Colonic mucosa (tissue), 4 donors: ENCODE results near the gene USP10. TPM values are rescaled to one million over a fixed set of nuclear protein-coding genes. Genes with fewer than 3 reads are reported as not detected.
A peak's percentile ranks its signal among the peaks of the same experiment; 100 is the strongest.

ENCODE experiments used
- DNase-seq: peaks from one replicate; pipeline ENCODE4 v3.0.0-alpha.2; 2020
- H3K27ac ChIP-seq: fragments of 200-600 bp; one replicate; pipeline ENCODE4 v1.8.0; 2021
- H3K27me3 ChIP-seq: fragments of 200-600 bp; one replicate; pipeline ENCODE4 v1.8.0; 2021
- H3K36me3 ChIP-seq: fragments of 200-600 bp; one replicate; pipeline ENCODE4 v1.8.0; 2021
- H3K4me1 ChIP-seq: fragments of 200-600 bp; one replicate; pipeline ENCODE4 v1.8.0; 2021; ENCODE audit warnings: mild to moderate bottlenecking
- H3K4me3 ChIP-seq: fragments of 200-600 bp; one replicate; pipeline ENCODE4 v1.8.0; 2021
- H3K9ac ChIP-seq, 2 donors: one replicate each; pipeline ENCODE4 v1.7.0; 2013; ENCODE audit warnings: control low read depth in 2 of 2, low read depth in 2 of 2, low read length in 2 of 2
- H3K9me3 ChIP-seq: fragments of 200-600 bp; one replicate; pipeline ENCODE4 v1.8.0; 2021
- intact Hi-C: fragments of 100-400 bp; cut with DNase I; formaldehyde crosslinking; loops from one replicate; pipeline ENCODE4 v1.14.1; 2022
- total RNA-seq, 2 donors: library from RNA; stranded (reverse); fragmentation: NEBNext Ultra II Directional in 1 of 2; extraction: Animal tissue kit (Norgen Biotek cat#: 25700) in 1 of 2; gene quantifications; one replicate each; pipeline ENCODE4 v1.2.1, GENCODE V29; 2021
- TF ChIP-seq, protein P1 (sequence below): fragments of 200-600 bp; IDR thresholded peaks from one replicate; pipeline ENCODE4 v1.8.0; 2022; ENCODE audit warnings: antibody characterized with exemption, mild to moderate bottlenecking
- donor health status: healthy.
- donor health status: DM: no; HTN: no; CAD: no.
- donor health status: DM: no; HTN: no; CAD: no.

USP10 gene
- total RNA-seq, 2 donors from 2014 or later, result 70.0 to 88.2 TPM

DNA sequence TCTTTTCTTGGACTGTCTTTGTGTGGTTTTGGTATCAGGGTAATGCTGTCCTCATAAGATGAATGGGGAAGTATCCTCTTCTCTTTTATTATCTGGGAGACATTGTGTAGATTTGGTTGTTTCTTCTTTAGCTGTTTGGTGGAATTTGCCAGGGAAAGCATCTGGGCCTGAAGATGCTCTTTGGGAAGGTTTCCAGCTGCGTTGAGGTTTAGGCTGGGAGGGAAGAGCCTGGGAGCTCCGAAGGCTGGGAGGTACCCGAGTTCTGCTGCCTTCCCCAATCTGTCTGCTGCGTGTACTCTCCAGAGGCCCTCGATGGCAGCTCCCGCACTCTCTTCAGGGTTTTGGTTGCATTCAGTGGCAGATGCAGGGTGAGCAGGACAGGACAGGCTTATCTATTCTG is 94.4 kb downstream of the USP10 start:
- Histone ChIP-seq H3K4me3 (no peak overlapping the region), H3K27ac (peak overlapping the region; percentile 50), H3K4me1 (no peaks in the 10 kb centered on the region), H3K36me3 (no peaks in the 10 kb centered on the region), H3K27me3 (no peaks in the 10 kb centered on the region), H3K9ac (no peak overlapping the region), H3K9me3 (no peaks in the 10 kb centered on the region)
- intact Hi-C loops, result no loop called here
- DNase-seq, result no peak
- TF ChIP-seq, protein P1, sequence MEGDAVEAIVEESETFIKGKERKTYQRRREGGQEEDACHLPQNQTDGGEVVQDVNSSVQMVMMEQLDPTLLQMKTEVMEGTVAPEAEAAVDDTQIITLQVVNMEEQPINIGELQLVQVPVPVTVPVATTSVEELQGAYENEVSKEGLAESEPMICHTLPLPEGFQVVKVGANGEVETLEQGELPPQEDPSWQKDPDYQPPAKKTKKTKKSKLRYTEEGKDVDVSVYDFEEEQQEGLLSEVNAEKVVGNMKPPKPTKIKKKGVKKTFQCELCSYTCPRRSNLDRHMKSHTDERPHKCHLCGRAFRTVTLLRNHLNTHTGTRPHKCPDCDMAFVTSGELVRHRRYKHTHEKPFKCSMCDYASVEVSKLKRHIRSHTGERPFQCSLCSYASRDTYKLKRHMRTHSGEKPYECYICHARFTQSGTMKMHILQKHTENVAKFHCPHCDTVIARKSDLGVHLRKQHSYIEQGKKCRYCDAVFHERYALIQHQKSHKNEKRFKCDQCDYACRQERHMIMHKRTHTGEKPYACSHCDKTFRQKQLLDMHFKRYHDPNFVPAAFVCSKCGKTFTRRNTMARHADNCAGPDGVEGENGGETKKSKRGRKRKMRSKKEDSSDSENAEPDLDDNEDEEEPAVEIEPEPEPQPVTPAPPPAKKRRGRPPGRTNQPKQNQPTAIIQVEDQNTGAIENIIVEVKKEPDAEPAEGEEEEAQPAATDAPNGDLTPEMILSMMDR, result no peak

DNA sequence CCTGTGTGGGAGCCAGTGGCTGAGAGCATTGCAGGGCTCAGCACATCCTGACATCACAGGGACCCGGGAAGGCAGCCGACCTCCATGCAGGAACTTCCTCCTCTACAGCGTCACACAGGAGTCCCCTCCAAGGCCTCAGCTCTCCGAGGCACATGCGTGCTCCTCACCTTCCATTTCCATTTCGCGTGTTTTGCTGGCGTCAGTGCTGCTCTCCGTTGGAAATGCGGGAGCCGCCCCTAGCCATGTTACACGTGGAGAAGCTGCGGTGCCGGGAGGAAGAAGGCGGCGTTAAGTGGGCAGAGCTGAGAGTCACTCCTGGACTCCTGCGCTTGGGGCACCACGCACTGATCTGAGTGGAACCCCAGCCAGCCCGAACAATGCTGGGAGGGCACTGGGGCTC is 94.8 kb downstream of the USP10 start:
- peak overlapping the region; percentile 50 for H3K27ac ChIP-seq
- no peaks in the 10 kb centered on the region for H3K27me3 ChIP-seq
- H3K4me1 ChIP-seq, result no peaks in the 10 kb centered on the region
- intact Hi-C loops, result no loop called here
- H3K4me3 ChIP-seq, result no peak overlapping the region
- no peaks in the 10 kb centered on the region for H3K36me3 ChIP-seq
- TF ChIP-seq, protein P1, result no peak
- DNase-seq, result no peak
- peak overlapping the region in 1 of 2 donors; percentile 35 for H3K9ac ChIP-seq
- no peaks in the 10 kb centered on the region for H3K9me3 ChIP-seq

DNA sequence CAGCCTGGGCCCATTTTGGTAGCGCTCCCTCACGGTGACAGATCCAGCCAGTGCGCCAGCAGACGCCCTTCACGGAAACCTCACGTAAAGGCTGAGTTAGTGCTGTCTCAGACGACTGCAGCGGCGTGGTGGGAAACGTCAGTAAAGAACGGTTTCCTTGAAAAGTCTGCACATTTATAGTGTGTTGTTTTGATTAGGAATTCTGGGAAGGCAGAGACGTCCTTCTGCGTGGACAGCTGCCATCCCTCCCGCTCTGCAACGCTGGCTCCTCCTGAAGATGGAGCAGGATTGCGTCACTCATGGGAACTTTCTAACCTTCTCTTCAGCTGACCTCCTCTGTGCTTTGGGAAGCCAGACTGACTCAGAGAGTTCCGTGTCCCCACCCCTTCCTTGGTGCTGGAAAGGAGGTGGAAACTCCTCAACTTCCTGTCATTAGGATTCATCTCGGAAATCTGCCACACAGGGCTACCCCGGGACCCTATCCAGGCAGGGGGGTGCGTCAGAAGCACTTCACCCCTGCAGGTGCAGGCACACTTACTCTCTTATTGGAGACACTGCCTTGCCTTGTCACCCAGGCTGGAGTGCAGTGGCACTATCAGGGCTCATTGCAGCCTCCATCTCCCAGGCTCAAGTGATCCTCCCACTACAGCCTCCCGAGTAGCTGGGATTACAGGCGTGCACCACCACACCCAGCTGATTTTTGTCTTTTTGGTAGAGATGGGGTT is 95.7 kb downstream of the USP10 start:
- H3K4me3 ChIP-seq, result no peak overlapping the region
- H3K9ac ChIP-seq, result no peak overlapping the region
- intact Hi-C loops, result no loop called here

DNA sequence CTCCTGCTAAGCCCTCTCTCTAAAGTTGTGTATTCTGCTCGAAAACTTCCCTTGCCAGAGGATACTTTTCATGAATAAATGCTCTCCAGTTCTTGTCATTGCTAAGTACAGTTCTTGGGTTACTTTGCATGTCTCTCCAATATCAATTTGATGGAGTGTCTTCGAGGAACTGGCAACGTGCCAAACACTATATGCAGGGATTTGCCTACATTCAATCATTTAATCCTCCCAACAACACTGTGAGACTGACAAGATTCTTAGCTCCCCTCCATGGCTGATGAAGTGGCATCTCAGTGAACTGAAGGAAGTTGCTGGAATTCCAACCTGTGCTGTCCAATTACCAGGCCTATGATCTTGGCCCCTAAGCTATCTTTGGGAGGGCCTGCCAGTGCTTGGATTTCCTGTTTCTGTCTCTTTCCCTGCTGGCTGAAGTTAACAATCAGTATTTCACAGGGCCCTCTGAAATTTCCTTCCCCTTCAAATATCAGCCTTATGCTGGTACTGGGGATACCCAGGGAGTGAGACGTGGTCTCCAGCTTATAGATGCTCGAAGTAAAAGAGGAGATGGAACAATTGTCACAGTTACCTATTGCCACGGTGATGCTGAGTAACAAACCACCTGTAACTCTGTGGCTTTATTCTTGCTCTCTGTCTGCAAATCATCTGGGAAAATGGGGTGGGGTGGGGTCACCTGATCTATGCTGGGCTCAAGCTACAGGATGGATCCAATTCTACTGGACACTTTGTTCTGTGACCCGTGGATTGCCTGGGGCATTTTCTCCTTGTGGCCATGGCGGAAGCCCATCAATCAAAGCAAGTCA is 100.6 kb downstream of the USP10 start:
- H3K4me3 ChIP-seq, result no peak overlapping the region
- no peak overlapping the region for H3K27ac ChIP-seq
- H3K36me3 ChIP-seq, result no peaks in the 10 kb centered on the region
- no peak overlapping the region for H3K9ac ChIP-seq
- no peaks in the 10 kb centered on the region for H3K9me3 ChIP-seq
- H3K27me3 ChIP-seq, result no peaks in the 10 kb centered on the region
- intact Hi-C loops, result no loop called here
- no peaks in the 10 kb centered on the region for H3K4me1 ChIP-seq
- TF ChIP-seq, protein P1, result no peak
- DNase-seq, result no peak

More for the DNA sequence above, 95.7 kb downstream of the USP10 start:
- Histone ChIP-seq H3K4me1 (no peaks in the 10 kb centered on the region), H3K9me3 (no peaks in the 10 kb centered on the region), H3K27me3 (no peaks in the 10 kb centered on the region), H3K27ac (peak overlapping the region; percentile 50), H3K36me3 (no peaks in the 10 kb centered on the region)
- peak; percentile 56 for DNase-seq
- TF ChIP-seq, protein P1, result no peak

DNA sequence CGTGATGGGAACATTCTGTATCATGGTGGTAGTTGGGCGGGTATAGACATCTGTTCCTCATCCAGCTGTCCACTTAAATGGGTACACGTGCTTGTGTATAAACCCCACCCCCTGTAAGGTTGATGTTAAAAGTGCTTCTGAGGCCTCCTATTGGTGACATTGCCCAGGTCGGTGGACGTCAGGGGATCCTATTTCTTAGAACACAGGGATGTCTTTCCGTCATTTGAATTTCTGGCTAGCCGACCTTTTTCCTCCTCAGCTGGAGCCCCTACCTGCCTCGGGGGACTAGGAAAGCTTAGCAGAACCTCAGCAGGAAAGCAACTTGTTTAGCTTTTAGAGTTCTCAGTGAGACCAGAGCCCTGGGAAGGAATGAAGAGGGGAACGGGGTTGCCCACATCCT is 103.3 kb downstream of the USP10 start:
- TF ChIP-seq, protein P1, result no peak
- H3K4me3 ChIP-seq, result no peak overlapping the region
- intact Hi-C loops, result no loop called here
- H3K27me3 ChIP-seq, result no peaks in the 10 kb centered on the region
- no peak overlapping the region for H3K27ac ChIP-seq
- H3K36me3 ChIP-seq, result no peaks in the 10 kb centered on the region
- no peak overlapping the region for H3K9ac ChIP-seq
- DNase-seq, result no peak
- H3K4me1 ChIP-seq, result no peaks in the 10 kb centered on the region
- H3K9me3 ChIP-seq, result no peaks in the 10 kb centered on the region
